ENCODE measurements around the gene SNRPF.
"Not testable (repeated sequence)": the region's sequence is repeated elsewhere in the genome, so short reads cannot be mapped to it uniquely, and the experiment has no call there.

Gene SNRPF

GRCh38 chr12:95858451-95859343 lies at the start of gene SNRPF:
Gene SNRPF, plus strand, starts transcription at chr12:95858952. Its CDS starts 122 bp downstream, at chr12:95859074.
- peak; percentile 95 for DNase-seq

GRCh38 chr12:95809000-95809680 lies 49.6 kb upstream of the SNRPF start:
- DNase-seq, result no peak

GRCh38 chr12:95810411-95810810 lies 48.3 kb upstream of the SNRPF start:
- no peak for DNase-seq

GRCh38 chr12:95812155-95812554 lies 46.6 kb upstream of the SNRPF start:
- DNase-seq, result not testable (repeated sequence)

- DNase-seq, result no peak
Measured at GRCh38 chr12:95815632-95816212, 43.0 kb upstream of the SNRPF start.

GRCh38 chr12:95820096-95820703 lies 38.6 kb upstream of the SNRPF start:
- no peak for DNase-seq

GRCh38 chr12:95829395-95829794 lies 29.4 kb upstream of the SNRPF start:
- DNase-seq, result no peak

GRCh38 chr12:95830335-95831089 lies 28.2 kb upstream of the SNRPF start:
- no peak for DNase-seq

GRCh38 chr12:95834572-95834971 lies 24.2 kb upstream of the SNRPF start:
- DNase-seq, result no peak

GRCh38 chr12:95836185-95836609 lies 22.6 kb upstream of the SNRPF start:
- DNase-seq, result peak; percentile 80

- peak; percentile 42 for DNase-seq
Measured at GRCh38 chr12:95836630-95837239, 22.0 kb upstream of the SNRPF start.

GRCh38 chr12:95837240-95838038 lies 21.3 kb upstream of the SNRPF start:
- no peak for DNase-seq

GRCh38 chr12:95838125-95838524 lies 20.6 kb upstream of the SNRPF start:
- no peak for DNase-seq

- not testable (repeated sequence) for DNase-seq
Measured at GRCh38 chr12:95842426-95842825, 16.3 kb upstream of the SNRPF start.

- DNase-seq, result no peak
Measured at GRCh38 chr12:95848575-95849388, 10.0 kb upstream of the SNRPF start.

- DNase-seq, result no peak
Measured at GRCh38 chr12:95851606-95852005, 7.1 kb upstream of the SNRPF start.

- no peak for DNase-seq
Measured at GRCh38 chr12:95852133-95852532, 6.6 kb upstream of the SNRPF start.

GRCh38 chr12:95857156-95857555 lies 1.6 kb upstream of the SNRPF start:
- no peak for DNase-seq

- DNase-seq, result no peak
Measured at GRCh38 chr12:95857799-95858198, 953 bp upstream of the SNRPF start.

- DNase-seq, result peak; percentile 53
Measured at GRCh38 chr12:95859344-95859816, 628 bp downstream of the SNRPF start.
